IMR-90 (cell line): ENCODE data around the gene HOXA5. TPM values are rescaled to one million over a fixed set of nuclear protein-coding genes. Genes with fewer than 3 reads are reported as not detected.

ENCODE experiments used
- ATAC-seq: fragments of 200-7000 bp; cut with Tn5 transposase; 2 replicates; pipeline ENCODE4 v1.9.1; 2020; ENCODE audit warnings: low read depth, mild to moderate bottlenecking, moderate library complexity
- BruUV-seq: library from RNA; stranded (reverse); fragments of 400-500 nt; replicated peaks from 2 replicates; lab custom pipeline; 2021; lab: Mats Ljungman, UMichigan
- CTCF ChIA-PET: fragments of 300-600 bp; formaldehyde crosslinking; extraction: SDS; loops from one replicate; lab custom pipeline; 2021; ENCODE audit warnings: antibody characterized with exemption; lab: Yijun Ruan, JAX
- POLR2A ChIA-PET: fragments of 300-600 bp; sonication (Branson Sonifier 250); formaldehyde crosslinking; loops from one replicate; lab custom pipeline; 2022; ENCODE audit warnings: antibody characterized with exemption; ENCODE audit not compliant: unreplicated experiment; lab: Charles Lee
- DNase-seq: peaks from one replicate; pipeline ENCODE4 v3.0.0; 2013
- H2AFZ ChIP-seq: replicated peaks from 2 replicates; pipeline ENCODE3; 2013; ENCODE audit warnings: low read length, mild to moderate bottlenecking; ENCODE audit not compliant: poor library complexity
- H2AK5ac ChIP-seq: 2 replicates; pipeline ENCODE4 v1.6.1; 2013; ENCODE audit warnings: low read depth, low read length, inconsistent platforms
- H2AK9ac ChIP-seq: replicated peaks from 2 replicates; pipeline ENCODE3; 2013; ENCODE audit warnings: mild to moderate bottlenecking, low read depth, low read length, moderate library complexity; ENCODE audit not compliant: poor library complexity
- H2BK120ac ChIP-seq: 2 replicates; pipeline ENCODE4 v1.6.1; 2013; ENCODE audit warnings: low read depth, low read length, inconsistent platforms
- H2BK15ac ChIP-seq: 3 replicates; pipeline ENCODE4 v1.6.1; 2013; ENCODE audit warnings: low read depth, low read length, inconsistent platforms
- H2BK20ac ChIP-seq: 2 replicates; pipeline ENCODE4 v1.6.1; 2013; ENCODE audit warnings: low read depth, mild to moderate bottlenecking, inconsistent platforms, low read length, moderate library complexity
- H2BK5ac ChIP-seq: 2 replicates; pipeline ENCODE4 v1.6.1; 2013; ENCODE audit warnings: mild to moderate bottlenecking, low read depth, low read length, inconsistent platforms; ENCODE audit not compliant: poor library complexity, severe bottlenecking
- H3K14ac ChIP-seq: replicated peaks from 2 replicates; pipeline ENCODE4 v1.6.1; 2013; ENCODE audit warnings: low read depth, low read length, inconsistent platforms
- H3K18ac ChIP-seq: 2 replicates; pipeline ENCODE4 v1.6.1; 2013; ENCODE audit warnings: low read depth, low read length, control low read depth
- H3K23ac ChIP-seq: 2 replicates; pipeline ENCODE4 v1.6.1; 2013; ENCODE audit warnings: low read depth, low read length, inconsistent platforms
- H3K27ac ChIP-seq: 2 replicates; pipeline ENCODE4 v1.5.1; 2013; ENCODE audit warnings: mild to moderate bottlenecking, control low read depth, low read length; ENCODE audit not compliant: insufficient read depth
- H3K27me3 ChIP-seq: 2 replicates; pipeline ENCODE4 v1.6.1; 2013; ENCODE audit warnings: low read length; ENCODE audit not compliant: control insufficient read depth, insufficient read depth
- H3K36me3 ChIP-seq: 2 replicates; pipeline ENCODE4 v1.6.1; 2013; ENCODE audit warnings: low read length, mixed read lengths; ENCODE audit not compliant: control insufficient read depth, insufficient read depth
- H3K4ac ChIP-seq: 2 replicates; pipeline ENCODE4 v1.6.1; 2013; ENCODE audit warnings: low read depth, low read length, inconsistent platforms
- H3K4me1 ChIP-seq: 2 replicates; pipeline ENCODE4 v1.6.1; 2013; ENCODE audit warnings: low read length, mixed read lengths; ENCODE audit not compliant: control insufficient read depth, insufficient read depth
- H3K4me2 ChIP-seq: 2 replicates; pipeline ENCODE4 v1.6.1; 2013; ENCODE audit warnings: low read depth, mild to moderate bottlenecking, control low read depth, low read length, moderate library complexity
- H3K4me3 ChIP-seq: 2 replicates; pipeline ENCODE4 v1.5.1; 2013; ENCODE audit warnings: low read depth, mild to moderate bottlenecking, control low read depth, low read length, moderate library complexity; ENCODE audit not compliant: insufficient read depth
- H3K56ac ChIP-seq: 2 replicates; pipeline ENCODE4 v1.6.1; 2013; ENCODE audit warnings: low read length, inconsistent platforms; ENCODE audit not compliant: insufficient read depth; ENCODE audit errors: extremely low read depth
- H3K79me1 ChIP-seq, 2 experiments: 2 replicates each; pipeline ENCODE4 v1.6.1; 2013; ENCODE audit warnings: low read length in 2 of 2, inconsistent platforms in 1 of 2, low read depth in 1 of 2
- H3K9ac ChIP-seq: 2 replicates; pipeline ENCODE4 v1.6.1; 2013; ENCODE audit warnings: low read depth, low read length, control low read depth
- H3K9me1 ChIP-seq: 2 replicates; pipeline ENCODE4 v1.6.1; 2013; ENCODE audit warnings: low read length, inconsistent platforms; ENCODE audit not compliant: insufficient read depth
- H3K9me3 ChIP-seq: 2 replicates; pipeline ENCODE4 v1.6.1; 2013; ENCODE audit warnings: low read length; ENCODE audit not compliant: control insufficient read depth, insufficient read depth
- H4K20me1 ChIP-seq: 2 replicates; pipeline ENCODE4 v1.6.1; 2013; ENCODE audit warnings: low read length, inconsistent platforms; ENCODE audit not compliant: insufficient read depth
- H4K5ac ChIP-seq: 2 replicates; pipeline ENCODE4 v1.6.1; 2013; ENCODE audit warnings: mild to moderate bottlenecking, low read depth, low read length, control low read depth
- H4K8ac ChIP-seq, 2 experiments: 2 replicates each; pipeline ENCODE4 v1.6.1; 2013; ENCODE audit warnings: low read depth in 2 of 2, low read length in 2 of 2, control low read depth in 1 of 2, inconsistent platforms in 1 of 2
- H4K91ac ChIP-seq: 2 replicates; pipeline ENCODE4 v1.6.1; 2013; ENCODE audit warnings: low read depth, low read length, inconsistent platforms; ENCODE audit not compliant: insufficient read depth
- CEBPB ChIP-seq: IDR thresholded peaks from 2 replicates; pipeline ENCODE4 v1.6.1; 2012; ENCODE audit warnings: low read depth, low read length, improper control_type of control experiment
- RCOR1 ChIP-seq: IDR thresholded peaks from 2 replicates; pipeline ENCODE4 v1.6.1; 2012; ENCODE audit warnings: mild to moderate bottlenecking, low read length, improper control_type of control experiment; ENCODE audit not compliant: insufficient replicate concordance
- WGBS, 2 experiments: methylation state at CpG; one replicate each; pipeline versions ENCODE4 v1.1.5 to v1.1.7; 2013; ENCODE audit warnings: missing lambda C conversion rate in 2 of 2; ENCODE audit not compliant: insufficient read length in 1 of 2; ENCODE audit errors: extremely low coverage in 2 of 2; 5-methylcytosine and 5-hydroxymethylcytosine counted together
- dilution Hi-C: fragments of 300-500 bp; cut with HindIII; formaldehyde crosslinking; loops from one replicate; pipeline ENCODE4 v1.14.3; 2018; ENCODE audit warnings: low sequenced_read_pairs; ENCODE audit not compliant: unreplicated experiment
- in situ Hi-C: fragments of 300-500 bp; cut with MboI; formaldehyde crosslinking; loops from 3 replicates; pipeline ENCODE4 v1.14.3; 2019; ENCODE audit warnings: low sequenced_read_pairs, inconsistent platforms, mixed read lengths
- intact Hi-C: fragments of 100-400 bp; cut with micrococcal nuclease; formaldehyde crosslinking; loops from 2 replicates; pipeline ENCODE4 v1.10.0; 2022
- polyA plus RNA-seq, 3 experiments: library from polyadenylated mRNA; depleted of rRNA; stranded (reverse); fragments of >200 nt; gene quantifications; 2 replicates each; pipeline ENCODE4 v1.2.3, GENCODE V29; 2012; ENCODE audit warnings: low replicate concordance in 1 of 3
- total RNA-seq: library from RNA; depleted of rRNA; stranded (reverse); fragments of >200 nt; gene quantifications from 2 replicates; pipeline ENCODE4 v1.2.3, GENCODE V29; 2012

The HOXA5 gene
- total and polyA plus RNA-seq, 2 of the 4 experiments (the other 2 are of a cell fraction) = 19.9 to 29.4 TPM

- peak; percentile 67 for DNase-seq
- peak overlapping the region; percentile 87 for H2AK9ac ChIP-seq
- H3K4me3 ChIP-seq = peak overlapping the region; percentile 48
- intact Hi-C loops (loop anchor here (2.0 to 5.0 kb wide), 2 partner anchors 24 to 921 kb away; partner anchors contain the start of genes CBX3 and HNRNPA2B1), dilution Hi-C loops (no loop called here), in situ Hi-C loops (no loop called here)
- ATAC-seq = 0 out of 2 replicates have a peak, but pooled peaks have one; percentile 1
- 0 out of 2 replicates have a peak, but pooled peaks cover 2% of the 10 kb centered on the region for H4K20me1 ChIP-seq
- peak overlapping the region; percentile 76 for H3K56ac ChIP-seq
- peak overlapping the region; percentile 62 for H2AK5ac ChIP-seq
- H3K23ac ChIP-seq = peak overlapping the region; percentile 80
- peaks cover 5 to 52% of the 10 kb centered on the region in 2 experiments; a peak in 3 of 4 replicates for H3K79me1 ChIP-seq
- peak overlapping the region; percentile 94 for H2BK120ac ChIP-seq
- H3K27me3 ChIP-seq = no peaks in the 10 kb centered on the region
- H3K36me3 ChIP-seq = no peaks in the 10 kb centered on the region
- peaks cover 12% of the 10 kb centered on the region for H3K9me1 ChIP-seq
- TF ChIP-seq RCOR1 (no peak), CEBPB (peak; percentile 92)
- peak overlapping the region; percentile 88 for H2BK5ac ChIP-seq
- H3K27ac ChIP-seq = peak overlapping the region; percentile 99
- 0% methylated on average over 5 of the region's 14 CpGs; no CpG with 5 or more reads in 1 of the 2 experiments for WGBS, 2 experiments
- H2BK20ac ChIP-seq = peak overlapping the region; percentile 63
- no peaks in the 10 kb centered on the region for H3K9me3 ChIP-seq
- peak overlapping the region; percentile 95 for H3K4me2 ChIP-seq
- H3K4me1 ChIP-seq = peaks cover 36% of the 10 kb centered on the region
- peak overlapping the region; percentile 96 for H3K9ac ChIP-seq
- H4K91ac ChIP-seq = peak overlapping the region; percentile 96
- H3K18ac ChIP-seq = peak overlapping the region; percentile 67
- POLR2A ChIA-PET = interaction anchor here (1.0 kb wide), 1 partner anchor 25 kb away, joined by 3 read pairs; no protein-coding TSS in a partner anchor
- peak overlapping the region; percentile 98 for H3K4ac ChIP-seq
- no TSS peak for BruUV-seq
- peak overlapping the region; percentile 64; the same call in 2 of the 3 replicates for H2BK15ac ChIP-seq
- peak overlapping the region; percentile 73 for H2AFZ ChIP-seq
- H4K8ac ChIP-seq = peak overlapping the region; percentile 90 to 93
- CTCF ChIA-PET = interaction anchor here (1.0 to 1.2 kb wide), 2 partner anchors 17 to 754 kb away, joined by 3 to 5 read pairs; no protein-coding TSS in a partner anchor
- peak overlapping the region; percentile 94 for H3K14ac ChIP-seq
- peak overlapping the region; percentile 50 for H4K5ac ChIP-seq
Observed at GRCh38 chr7:27123007-27123476, 20.4 kb downstream of the HOXA5 start.
